ENCODE data around the gene SPNS1. TPM values are rescaled to one million over a fixed set of nuclear protein-coding genes. Genes with fewer than 3 reads are reported as not detected.
"Not testable (repeated sequence)": the region's sequence is repeated elsewhere in the genome, so short reads cannot be mapped to it uniquely, and the experiment has no call there.

The SPNS1 gene
- polyA plus RNA-seq, 1 experiment, result 23.6 TPM

GRCh38 chr16:28935924-28936783 is 38.4 kb upstream of the SPNS1 start:
- no peak for TF ChIP-seq CTCF (IDR thresholded peaks at IDR 0.05; ENCODE audit: low read depth, low read length)
- Histone ChIP-seq H3K4me3 (ENCODE audit: low read depth, low read length) (no peak overlapping the region), H3K27me3 (ENCODE audit: control insufficient read depth, insufficient read depth, low read length) (no peaks in the 10 kb centered on the region), H3K9me3 (ENCODE audit: control insufficient read depth, insufficient read depth, low read length) (peaks cover 7% of the 10 kb centered on the region; the same call in 1 of the 2 replicates), H3K27ac (ENCODE audit: low read depth, low read length) (no peak overlapping the region)
- ChIA-PET CTCF (interaction anchor here (0.5 to 1.8 kb wide), 2 partner anchors 9 to 744 kb away, joined by 3 to 14 read pairs; no protein-coding TSS in a partner anchor), POLR2A (no interaction called here)
- no peak for DNase-seq (ENCODE audit: low read depth, low spot score)

DNA sequence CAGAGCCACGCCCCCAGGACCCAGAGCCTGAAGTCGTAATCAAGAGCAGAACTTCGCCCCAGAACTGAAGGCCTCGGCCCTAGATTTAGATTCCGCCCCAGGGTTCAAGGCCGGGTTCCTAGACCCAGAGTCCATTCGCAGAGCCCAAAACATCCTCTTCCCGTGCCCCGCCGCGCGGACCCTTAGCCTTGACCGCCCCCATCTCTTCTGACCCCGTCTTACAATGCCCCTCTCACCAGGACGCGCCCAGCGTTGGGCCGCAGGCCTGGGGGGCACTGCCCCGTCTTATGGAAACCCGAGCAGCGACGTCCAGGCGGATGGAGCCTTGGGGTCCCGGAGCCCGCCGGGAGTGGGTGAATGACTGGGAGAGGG is 37.8 kb upstream of the SPNS1 start:
- Histone ChIP-seq H3K27me3 (ENCODE audit: control insufficient read depth, insufficient read depth, low read length) (no peaks in the 10 kb centered on the region), H3K27ac (ENCODE audit: low read depth, low read length) (no peak overlapping the region), H3K4me3 (ENCODE audit: low read depth, low read length) (no peak overlapping the region), H3K9me3 (ENCODE audit: control insufficient read depth, insufficient read depth, low read length) (peaks cover 7% of the 10 kb centered on the region; the same call in 1 of the 2 replicates)
- CTCF ChIA-PET, result interaction anchor here (1.8 kb wide), 1 partner anchor 8 kb away, joined by 14 read pairs; no protein-coding TSS in a partner anchor
- DNase-seq (ENCODE audit: low read depth, low spot score), result no peak
- POLR2A ChIA-PET, result no interaction called here
- TF ChIP-seq CTCF (IDR thresholded peaks at IDR 0.05; ENCODE audit: low read depth, low read length), result no peak

DNA sequence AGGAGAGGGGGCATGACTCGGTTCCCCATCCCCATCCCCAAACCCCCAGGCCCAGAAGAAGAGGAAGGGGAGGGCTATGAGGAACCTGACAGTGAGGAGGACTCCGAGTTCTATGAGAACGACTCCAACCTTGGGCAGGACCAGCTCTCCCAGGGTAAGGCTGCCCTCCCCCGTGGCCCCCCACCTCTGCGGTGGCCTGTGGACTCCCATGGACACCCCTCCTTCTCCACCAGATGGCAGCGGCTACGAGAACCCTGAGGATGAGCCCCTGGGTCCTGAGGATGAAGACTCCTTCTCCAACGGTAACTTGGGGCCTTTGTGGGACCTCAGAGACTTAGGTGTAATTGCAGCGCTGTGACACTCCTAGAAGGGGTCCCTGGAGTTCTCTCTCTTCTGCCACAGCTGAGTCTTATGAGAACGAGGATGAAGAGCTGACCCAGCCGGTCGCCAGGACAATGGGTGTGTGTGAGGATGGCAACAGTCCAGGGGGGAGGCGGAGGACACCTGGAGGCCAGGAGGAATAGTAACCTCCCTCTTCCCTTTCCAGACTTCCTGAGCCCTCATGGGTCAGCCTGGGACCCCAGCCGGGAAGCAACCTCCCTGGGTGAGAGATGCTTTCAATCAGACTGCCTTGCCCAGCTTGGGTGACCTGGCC is 37.2 kb upstream of the SPNS1 start:
- ChIA-PET POLR2A (no interaction called here), CTCF (no interaction called here)
- H3K27me3 ChIP-seq (ENCODE audit: control insufficient read depth, insufficient read depth, low read length), result no peaks in the 10 kb centered on the region
- H3K4me3 ChIP-seq (ENCODE audit: low read depth, low read length), result no peak overlapping the region
- H3K27ac ChIP-seq (ENCODE audit: low read depth, low read length), result no peak overlapping the region
- no peak for TF ChIP-seq CTCF (IDR thresholded peaks at IDR 0.05; ENCODE audit: low read depth, low read length)
- no peak for DNase-seq (ENCODE audit: low read depth, low spot score)
- peaks cover 7% of the 10 kb centered on the region; the same call in 1 of the 2 replicates for H3K9me3 ChIP-seq (ENCODE audit: control insufficient read depth, insufficient read depth, low read length)

- CTCF ChIA-PET, result no interaction called here
- H3K9me3 ChIP-seq (ENCODE audit: control insufficient read depth, insufficient read depth, low read length), result peaks cover 7% of the 10 kb centered on the region; the same call in 1 of the 2 replicates
These were observed 35.9 kb upstream of the SPNS1 start for GRCh38 chr16:28938721-28939120.

GRCh38 chr16:28939825-28940224 is 34.8 kb upstream of the SPNS1 start:
- POLR2A ChIA-PET; H3K9me3 ChIP-seq (ENCODE audit: control insufficient read depth, insufficient read depth, low read length); H3K27me3 ChIP-seq (ENCODE audit: control insufficient read depth, insufficient read depth, low read length); H3K4me3 ChIP-seq (ENCODE audit: low read depth, low read length); DNase-seq (ENCODE audit: low read depth, low spot score); H3K27ac ChIP-seq (ENCODE audit: low read depth, low read length); CTCF ChIA-PET: not testable (repeated sequence)

More at GRCh38 chr16:28938721-28939120, 35.9 kb upstream of the SPNS1 start:
- H3K27me3 ChIP-seq (ENCODE audit: control insufficient read depth, insufficient read depth, low read length), result no peaks in the 10 kb centered on the region
- H3K27ac ChIP-seq (ENCODE audit: low read depth, low read length), result no peak overlapping the region
- POLR2A ChIA-PET, result no interaction called here
- H3K4me3 ChIP-seq (ENCODE audit: low read depth, low read length), result no peak overlapping the region
- TF ChIP-seq CTCF (IDR thresholded peaks at IDR 0.05; ENCODE audit: low read depth, low read length), result no peak
- no peak for DNase-seq (ENCODE audit: low read depth, low spot score)

All from AG04450 (cell line).